Hypothalamus (tissue), 51 donors: Measurements from ENCODE around the gene SH3RF3.
"Not testable (repeated sequence)": the region's sequence is repeated elsewhere in the genome, so short reads cannot be mapped to it uniquely, and the experiment has no call there.

ENCODE experiments used
- DNase-seq, 51 donors: peaks; one replicate each; lab custom pipeline; 2025; lab: John Stamatoyannopoulos, UW

Gene SH3RF3

DNA sequence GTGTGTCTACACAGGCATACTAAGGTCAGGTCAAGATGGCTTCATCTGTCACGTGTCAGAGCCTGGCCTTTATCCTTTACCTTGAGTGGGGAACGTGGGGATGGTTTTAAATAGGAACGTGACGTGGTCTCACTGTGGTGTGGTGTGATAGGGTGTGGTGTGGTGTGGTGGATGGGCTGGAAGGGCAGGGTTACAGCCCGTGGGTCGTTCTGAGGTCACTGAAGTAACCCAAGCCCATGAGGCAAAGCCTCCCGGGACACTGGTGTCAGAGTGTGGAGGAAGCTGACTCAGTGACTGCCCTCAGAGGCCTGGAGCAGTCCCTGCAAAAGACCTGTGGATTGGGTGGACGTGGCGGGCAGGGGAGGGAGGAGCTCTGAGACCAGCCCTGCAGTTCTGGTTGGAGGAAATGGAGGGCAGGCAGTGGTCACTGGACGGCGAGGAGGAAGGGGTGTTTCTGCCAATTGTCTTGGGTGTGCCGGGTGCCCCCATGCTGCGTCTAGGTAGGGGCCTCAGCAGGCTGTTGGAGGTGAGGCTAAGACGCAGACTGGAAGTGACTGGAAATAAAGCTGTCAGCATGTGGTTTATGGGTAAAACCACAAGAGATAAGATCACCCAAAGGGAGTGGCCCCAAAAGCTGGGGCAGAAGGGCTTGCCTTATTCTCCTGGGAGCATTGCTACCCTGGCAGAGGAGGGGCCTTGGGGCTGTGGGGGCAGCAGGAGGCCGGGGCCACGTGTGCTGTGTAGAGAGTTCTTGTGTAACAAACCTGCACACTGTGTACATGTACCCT, 84.8 kb downstream of the SH3RF3 start:
- no peak for DNase-seq

DNA sequence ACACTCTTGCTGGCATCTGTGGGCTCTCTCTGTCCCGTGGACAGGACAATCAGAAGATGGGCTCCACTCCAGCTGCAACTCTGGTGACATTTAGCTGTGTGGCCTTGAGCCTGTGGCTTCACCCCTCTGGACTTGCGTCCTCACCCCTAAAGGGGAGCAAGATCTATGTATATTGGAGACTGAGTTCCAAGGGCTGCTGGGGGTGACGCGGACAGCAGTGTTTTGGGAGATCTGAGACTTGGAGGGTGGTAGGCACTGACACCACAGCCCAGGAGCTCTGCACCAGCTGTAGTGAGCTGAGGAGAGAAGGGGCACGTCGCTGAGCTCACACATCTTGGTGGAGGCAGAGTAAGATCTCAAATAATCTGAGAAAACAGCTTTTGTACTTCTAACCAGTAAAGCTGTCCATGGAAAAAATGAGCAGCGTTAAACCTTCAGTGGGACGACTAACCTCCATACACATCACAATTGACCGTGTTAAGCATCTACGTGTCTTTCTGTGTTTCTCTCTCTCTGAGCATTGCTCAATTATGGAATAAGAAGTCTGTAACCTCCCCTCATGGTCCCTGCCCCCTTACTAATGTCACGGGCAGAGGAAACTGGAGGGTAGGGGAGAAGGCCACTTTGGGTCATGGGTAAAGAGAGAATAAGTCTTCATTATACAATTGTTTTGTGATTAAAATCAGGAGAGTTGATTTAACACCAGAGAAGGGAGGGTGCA, 85.8 kb downstream of the SH3RF3 start:
- DNase-seq: no peak

DNA sequence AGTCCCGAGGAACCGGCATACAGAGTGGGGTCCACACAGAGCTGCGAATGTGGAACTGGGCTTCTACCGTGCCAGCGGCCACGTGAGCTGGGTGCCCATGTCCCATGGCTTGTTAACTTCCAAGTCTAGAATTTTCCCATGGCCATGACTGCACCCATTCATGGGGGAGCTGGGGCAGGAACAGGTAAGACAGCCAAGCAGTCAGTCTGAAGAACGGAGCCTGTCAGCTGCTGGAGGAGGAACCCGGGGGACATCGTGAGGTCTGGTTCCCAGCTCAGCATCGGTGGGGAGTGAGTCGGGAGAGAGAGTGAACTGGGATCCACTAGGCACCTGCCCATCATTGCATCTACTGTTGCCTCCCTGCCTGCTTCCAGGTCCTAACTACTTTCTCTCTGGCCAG, 86.9 kb downstream of the SH3RF3 start:
- DNase-seq: no peak

DNA sequence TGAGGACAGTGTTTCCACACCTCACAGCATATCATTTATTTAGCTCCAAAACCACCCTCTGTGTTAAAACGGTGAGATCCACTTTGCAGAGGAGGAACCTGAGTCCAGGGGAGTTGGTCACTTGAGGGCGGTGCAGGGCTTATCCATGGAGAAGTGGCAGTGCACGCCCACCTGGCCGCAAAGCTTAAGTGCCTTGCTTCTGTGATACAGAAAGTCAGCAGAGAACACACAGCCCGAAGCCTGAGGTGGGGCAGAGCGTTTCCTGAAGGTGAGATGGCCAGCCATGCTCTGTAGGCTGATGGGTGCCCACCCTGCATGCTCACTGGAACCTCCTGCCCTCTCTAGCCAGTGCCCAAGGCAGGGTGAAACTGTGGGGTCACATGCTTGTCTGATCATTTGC, 87.3 kb downstream of the SH3RF3 start:
- DNase-seq: no peak

DNA sequence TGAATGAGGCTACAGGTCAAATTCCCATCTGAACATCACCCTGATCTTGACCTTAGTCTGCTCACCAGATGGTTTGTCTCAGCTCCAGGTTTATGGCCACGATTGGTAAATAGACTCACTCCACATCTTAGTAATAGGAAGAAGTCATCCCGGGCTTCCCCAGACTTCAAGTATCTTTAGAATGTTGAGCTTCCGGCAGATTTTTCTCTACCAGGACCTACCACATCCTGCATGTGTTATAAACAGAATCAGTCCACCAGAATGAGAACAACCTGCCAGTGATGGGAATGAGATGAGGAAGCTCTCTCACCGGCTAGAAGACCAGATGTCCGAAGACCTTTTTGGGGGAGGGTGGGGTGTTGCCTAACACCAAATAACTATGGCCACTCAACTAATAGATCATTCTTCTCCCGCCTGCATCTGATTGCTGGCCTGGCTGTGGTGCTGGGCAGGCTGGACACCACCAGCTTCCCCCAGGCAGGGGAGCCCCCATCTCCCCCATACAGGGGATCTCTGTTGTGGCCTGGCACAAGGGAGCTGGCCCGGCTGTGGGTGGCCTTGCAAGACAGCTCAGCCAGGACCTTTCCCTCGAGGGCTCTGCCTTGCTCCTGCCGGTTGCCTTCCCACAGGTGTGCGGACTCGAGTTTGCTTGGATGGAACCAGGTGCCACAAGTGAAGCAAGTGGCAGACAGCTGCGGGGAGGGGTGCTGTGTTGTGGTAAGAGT, 88.5 kb downstream of the SH3RF3 start:
- peak in 1 of 51 donors; percentile 11 for DNase-seq

DNA sequence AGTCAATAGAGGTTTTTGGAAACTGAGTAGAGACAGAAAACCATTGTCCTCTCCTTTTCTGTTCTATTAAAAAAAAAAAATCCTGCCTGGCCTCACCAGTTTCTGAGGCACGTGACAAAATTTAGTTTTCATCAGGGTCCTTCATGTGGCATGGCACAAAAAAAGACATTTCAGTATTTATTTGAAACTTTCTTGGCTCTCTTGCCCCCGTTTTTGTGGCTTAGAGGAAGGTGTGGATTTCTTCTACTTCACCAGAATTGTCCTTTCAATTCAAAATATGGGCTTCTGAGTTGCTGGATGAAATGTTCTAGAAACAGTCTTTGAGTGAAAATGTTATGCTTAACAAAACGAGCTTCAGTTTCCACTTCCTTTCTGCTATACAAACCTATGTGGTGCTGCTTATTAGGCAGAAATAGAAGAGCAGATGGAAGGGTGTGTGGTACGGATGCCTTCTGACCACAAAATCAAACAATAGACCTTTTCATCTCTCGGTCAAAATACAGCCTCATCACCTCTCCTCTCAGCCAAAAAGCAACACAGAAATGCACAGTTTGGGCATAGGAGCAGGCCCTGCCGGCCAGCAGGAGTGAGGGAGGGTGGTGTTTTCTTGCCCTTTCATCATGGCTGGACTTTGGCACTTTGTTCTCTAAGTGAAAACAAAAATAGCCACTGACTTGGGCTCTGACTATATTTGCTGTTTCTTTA, 89.2 kb downstream of the SH3RF3 start:
- peak in 2 of 51 donors; percentile 17 to 24 for DNase-seq

DNA sequence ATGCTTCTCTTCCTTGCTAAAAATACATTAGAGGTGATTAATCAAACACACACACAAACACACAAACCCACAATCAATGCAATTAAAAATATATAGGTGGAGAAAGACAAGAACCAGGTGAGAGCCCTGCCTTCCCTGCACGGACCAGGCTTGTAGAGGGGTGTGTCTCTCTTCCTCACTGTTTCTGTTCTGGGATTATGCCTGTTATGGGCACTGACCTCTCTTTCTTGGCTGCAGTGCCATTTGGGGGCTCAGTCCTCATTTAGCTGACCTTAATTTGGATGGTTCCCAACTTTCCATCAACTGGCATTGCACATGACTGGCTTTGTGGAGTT, 89.8 kb downstream of the SH3RF3 start:
- DNase-seq: no peak

DNA sequence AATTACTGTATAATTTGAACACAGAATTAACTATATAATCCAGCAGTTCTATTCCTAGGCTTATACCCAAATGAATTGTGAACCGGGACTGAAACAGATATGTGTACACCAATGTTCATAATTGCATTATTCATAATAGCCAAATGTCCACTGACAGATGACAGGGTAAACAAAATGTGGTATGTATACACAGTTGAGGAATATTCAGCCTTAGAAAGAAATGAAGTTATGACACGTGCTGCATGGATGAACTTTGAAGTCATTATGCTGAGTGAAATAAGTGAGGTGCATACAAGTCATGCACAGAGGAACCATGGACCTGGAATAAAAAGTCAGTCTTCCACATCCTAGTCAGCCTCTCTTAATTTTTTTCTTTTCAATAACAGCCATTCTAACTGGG, 91.9 kb downstream of the SH3RF3 start:
- no peak for DNase-seq

DNA sequence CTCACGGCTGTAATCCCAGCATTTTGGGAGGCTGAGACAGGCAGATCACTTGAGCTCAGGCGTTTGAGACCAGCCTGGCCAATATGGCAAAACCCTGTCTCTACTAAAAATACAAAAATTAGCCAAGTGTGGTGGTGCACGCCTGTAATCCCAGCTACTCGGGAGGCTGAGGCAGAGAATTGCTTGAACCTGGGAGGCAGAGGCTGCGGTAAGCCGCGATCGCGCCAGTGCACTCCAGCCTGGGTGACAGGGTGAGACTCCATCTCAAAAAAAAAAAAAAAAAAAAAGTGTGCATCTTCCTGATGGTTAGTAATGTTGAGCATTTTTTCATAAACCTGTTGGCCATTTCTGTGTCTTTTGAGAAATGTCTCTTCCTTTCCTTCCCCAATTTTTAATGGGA, 92.3 kb downstream of the SH3RF3 start:
- DNase-seq: not testable (repeated sequence)

DNA sequence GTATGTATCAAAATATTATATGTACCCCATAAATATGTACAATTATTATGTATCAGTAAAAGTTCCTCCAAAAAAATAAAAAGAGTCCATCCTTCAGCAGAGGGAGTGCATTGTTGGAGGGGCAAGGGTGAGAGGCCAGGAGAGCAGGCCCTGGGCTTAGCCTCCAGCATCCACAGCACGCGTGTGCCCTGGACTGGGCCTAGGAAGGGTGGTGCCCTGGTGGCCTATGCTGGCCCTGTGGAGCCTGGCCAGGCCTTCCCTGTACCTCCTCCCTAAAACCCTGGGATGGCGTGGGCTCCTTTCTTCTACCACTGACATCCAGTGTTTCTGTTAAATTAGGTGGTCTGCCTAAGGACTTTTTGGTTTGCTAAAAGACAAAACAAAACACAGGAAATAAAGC, 93.4 kb downstream of the SH3RF3 start:
- no peak for DNase-seq

DNA sequence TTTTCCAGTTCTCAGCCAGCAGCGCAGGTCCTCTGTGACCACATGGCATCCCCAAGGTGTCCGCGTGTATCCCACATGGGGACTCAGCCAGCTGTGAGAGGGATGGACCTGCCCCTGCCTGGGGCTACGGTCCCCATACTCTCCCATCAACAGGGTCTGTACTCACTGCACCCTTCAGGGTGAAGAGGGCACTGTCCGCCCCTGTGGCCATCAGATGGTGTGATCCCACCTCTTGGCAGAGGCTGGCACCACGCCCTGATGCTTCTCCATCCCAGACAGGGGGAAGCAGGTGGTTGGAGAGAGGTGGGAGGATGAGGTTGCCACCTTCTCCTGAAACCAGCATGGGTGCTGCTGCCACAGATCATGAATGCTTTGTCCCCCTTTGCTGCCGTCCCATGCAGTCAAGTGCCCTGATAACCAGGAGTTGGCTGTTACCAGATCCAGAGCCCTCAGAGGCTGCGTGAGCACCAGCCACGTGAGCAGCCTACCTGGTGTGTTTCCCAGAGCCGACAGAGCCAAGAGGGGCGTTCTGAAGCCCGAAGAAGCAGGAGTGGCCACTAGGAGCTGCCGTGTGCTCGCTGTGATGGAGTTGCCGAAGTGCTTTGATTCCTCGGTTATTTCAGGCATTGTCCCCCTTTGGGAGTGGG, 93.9 kb downstream of the SH3RF3 start:
- no peak for DNase-seq

DNA sequence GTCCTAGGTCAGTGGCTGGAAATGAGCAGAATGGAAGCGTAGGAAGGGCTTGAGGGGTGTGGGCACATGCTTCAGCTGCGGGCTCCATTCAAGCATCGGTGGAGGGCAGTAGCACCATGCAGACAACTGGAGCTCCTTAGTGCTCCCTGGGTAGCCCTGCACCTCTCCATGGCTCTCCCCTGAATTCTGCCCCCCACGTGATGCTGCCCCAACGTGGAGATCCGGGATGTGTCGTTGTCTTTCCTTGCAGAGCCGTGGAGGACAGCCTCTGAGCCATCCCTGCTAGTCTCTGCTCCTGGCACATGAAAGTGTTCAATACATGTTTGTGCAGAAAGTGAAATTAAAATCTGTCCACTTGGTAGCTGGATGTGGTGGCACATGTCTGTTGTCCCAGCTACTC, 94.5 kb downstream of the SH3RF3 start:
- no peak for DNase-seq

DNA sequence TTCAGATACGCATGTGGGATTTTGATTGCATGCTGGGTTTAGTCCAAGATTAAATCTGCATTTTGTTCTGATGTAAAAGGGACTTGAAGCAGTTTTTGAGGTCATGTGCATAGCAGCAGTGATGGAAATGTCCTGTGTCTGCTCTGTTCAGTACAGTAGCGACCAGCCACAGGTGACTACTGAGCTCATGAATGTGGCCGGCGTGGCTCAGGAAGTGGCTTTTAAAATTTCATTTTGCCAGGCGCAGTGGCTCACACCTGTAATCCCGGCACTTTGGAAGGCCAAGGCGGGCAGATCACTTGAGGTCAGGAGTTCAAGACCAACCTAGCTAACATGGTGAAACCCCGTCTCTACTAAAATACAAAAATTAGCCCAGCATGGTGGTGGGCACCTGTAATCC, 95.3 kb downstream of the SH3RF3 start:
- not testable (repeated sequence) for DNase-seq

DNA sequence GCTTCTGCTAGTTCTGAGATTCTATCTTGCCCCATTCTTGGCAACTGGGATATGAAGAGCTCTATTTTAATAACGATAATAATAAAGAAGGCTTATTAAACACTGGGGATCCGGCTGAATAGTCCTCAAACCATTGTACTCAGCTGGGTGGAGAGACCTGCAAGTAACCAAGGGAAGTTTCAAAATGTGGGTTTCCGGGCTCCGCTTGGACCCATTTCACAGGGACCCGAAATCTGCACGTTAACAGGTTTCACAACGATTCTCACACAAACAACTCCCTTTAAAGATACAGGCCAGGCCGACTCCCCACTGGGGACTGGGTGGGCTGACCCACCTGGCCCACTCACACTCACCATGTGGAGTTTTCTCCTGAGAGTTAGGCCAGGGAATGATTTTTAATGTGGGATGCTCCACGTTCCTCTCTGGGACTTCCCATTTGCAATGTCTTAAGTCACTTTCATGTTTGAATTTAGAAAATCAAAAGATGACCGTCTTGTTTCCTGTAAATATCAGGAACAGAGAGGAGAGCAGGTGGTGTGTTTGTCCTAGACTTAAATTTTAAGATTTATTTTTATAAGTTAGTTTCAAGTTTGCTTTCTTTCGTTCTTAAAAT, 96.3 kb downstream of the SH3RF3 start:
- DNase-seq: no peak

DNA sequence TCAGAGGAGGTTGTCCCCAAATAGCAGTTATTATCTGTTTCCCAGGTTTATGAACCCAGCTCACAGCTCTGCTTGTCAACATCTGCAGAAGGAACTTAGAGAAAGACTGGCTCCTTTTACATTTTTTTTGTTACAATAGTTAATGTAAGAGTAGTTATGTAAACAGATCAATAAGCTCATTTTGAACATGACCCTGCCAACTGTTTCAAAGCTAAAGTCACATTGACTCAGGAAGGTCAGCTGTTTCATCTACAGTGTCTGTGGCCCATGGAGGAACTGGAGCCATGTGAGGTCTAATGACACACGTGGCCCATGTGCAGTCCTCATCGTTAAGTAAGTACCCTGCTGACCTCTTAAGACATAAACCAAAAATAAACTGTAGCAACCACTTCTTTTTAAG, 97.1 kb downstream of the SH3RF3 start:
- DNase-seq: no peak

DNA sequence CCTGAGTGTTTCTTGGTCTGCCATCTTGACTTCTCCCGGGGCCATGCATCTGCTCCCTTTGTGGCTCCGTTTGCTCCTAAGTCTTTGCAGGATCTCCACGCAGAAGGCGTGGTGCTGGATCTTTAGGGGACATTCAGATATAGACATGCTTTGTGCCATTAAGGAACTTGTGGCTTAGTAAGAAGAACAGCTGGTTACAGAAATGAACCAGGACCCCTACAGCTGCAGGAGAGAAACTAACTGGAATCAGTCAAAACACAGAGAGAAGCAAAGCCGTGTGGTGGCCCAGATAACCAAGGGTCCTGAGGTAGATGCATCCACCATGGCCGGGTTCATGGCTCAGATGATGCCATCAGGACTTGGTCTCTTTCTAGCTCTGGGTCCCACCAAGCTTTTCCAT, 97.6 kb downstream of the SH3RF3 start:
- no peak for DNase-seq

DNA sequence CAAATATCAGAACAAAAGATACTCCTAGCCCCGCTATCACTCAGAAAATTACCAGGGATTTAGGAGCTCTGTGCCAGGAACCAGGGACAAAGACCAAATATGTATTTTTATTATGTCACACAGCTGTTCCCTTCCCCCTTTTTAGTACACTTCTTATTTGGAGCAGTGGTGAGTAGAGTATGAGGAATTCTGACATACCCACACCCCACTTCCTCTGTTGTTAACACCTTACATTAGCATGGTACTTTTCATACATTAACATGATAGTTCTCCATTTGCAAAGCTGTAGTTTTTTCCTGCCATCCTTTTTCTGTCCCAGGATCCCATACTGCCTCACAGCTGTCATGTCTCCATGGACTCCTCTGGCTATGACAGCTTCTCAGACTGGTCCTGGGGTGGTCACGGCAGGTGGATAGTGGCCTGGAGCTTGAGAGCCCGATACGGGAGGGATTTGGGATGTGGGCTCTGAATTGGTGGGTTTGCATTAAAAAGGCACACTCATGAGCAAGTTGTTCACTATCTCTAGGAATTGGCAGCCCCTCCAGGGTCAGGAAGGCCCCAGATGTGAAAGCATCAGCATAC, 100.2 kb downstream of the SH3RF3 start:
- no peak for DNase-seq

DNA sequence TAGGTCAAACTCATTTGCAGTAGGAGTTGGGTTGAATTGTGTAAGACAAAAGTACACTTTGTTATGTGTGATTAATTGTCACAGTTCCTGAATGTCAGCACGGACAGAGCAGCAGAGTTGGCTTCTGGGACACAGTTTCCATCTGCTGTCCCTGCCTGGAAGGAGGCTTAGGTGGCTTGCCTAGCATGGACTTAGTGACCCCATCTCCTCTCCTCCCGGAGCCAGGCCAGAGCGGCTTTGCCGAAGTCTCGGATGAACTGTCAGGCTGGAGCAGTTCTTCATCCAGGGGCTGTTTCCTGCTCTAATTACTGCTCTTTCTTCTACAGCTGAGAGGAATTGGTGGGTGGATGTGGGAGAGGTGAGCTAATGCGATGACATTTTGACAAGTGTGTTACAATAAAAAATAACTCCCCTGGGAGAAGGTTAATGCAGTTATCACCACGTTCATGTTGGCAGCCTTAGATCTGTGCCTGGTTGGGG, 102.0 kb downstream of the SH3RF3 start:
- DNase-seq: peak in 1 of 51 donors; percentile 36

DNA sequence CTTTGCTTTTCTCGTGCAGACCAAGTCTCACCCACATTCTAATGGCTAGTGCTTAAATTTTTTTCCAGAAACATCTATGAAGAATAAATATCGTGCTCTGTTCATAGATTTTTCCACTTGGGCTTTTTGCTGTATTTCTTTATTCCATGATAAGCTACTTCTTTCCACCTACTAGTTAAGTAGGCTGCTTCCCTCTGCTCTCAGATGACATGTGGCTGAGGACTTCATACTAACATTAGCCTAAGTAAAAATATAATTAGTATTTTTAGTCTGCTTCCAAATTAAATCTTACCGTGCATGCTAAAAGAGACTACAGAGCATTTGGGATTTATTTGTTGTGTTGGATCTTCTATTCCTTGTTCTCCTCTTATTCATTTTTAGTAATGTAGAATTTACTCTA, 102.4 kb downstream of the SH3RF3 start:
- no peak for DNase-seq
